Lower leg skin (tissue), 4 donors: ENCODE measurements around the gene SCYL2. TPM values are rescaled to one million over a fixed set of nuclear protein-coding genes. Genes with fewer than 3 reads are reported as not detected.

Experiments used
- DNase-seq, 2 donors: peaks; one replicate each; pipeline ENCODE4 v3.0.0-alpha.2; 2019; ENCODE audit warnings: low spot score in 2 of 2
- H3K4me3 ChIP-seq: fragments of 200-600 bp; sonication (generic); 2 replicates; pipeline ENCODE4 v1.5.1; 2017; ENCODE audit warnings: mild to moderate bottlenecking, low read depth; ENCODE audit not compliant: poor library complexity, severe bottlenecking
- CTCF ChIP-seq, 3 donors: fragments of 450-650 bp; IDR thresholded peaks; one replicate each; pipeline ENCODE4 v1.5.1; 2016; ENCODE audit warnings: antibody characterized with exemption in 3 of 3, mild to moderate bottlenecking in 3 of 3, moderate library complexity in 2 of 3
- POLR2A ChIP-seq, 2 donors: fragments of 450-650 bp; IDR thresholded peaks; one replicate each; pipeline ENCODE4 v1.6.1; 2016 to 2017; ENCODE audit warnings: antibody characterized with exemption in 2 of 2, mild to moderate bottlenecking in 1 of 2, moderate library complexity in 1 of 2
- WGBS, 2 donors: methylation state at CpG; one replicate each; pipeline ENCODE4 v1.1.5; 2018; 5-methylcytosine and 5-hydroxymethylcytosine counted together
- intact Hi-C: fragments of 100-400 bp; cut with DNase I; formaldehyde crosslinking; loops from one replicate; pipeline ENCODE4 v1.15.0; 2023; ENCODE audit warnings: low total_unique reads
- total RNA-seq, 4 donors: library from RNA; depleted of rRNA; stranded (reverse); fragments of >200 nt; gene quantifications; one replicate each; pipeline ENCODE4 v1.1.0, GENCODE V29; 2016

SCYL2 gene
- total RNA-seq, 4 donors from 2014 or later, result 36.9 to 66.7 (median 39.6) TPM

GRCh38 chr12:100368066-100368465, 101.1 kb downstream of the SCYL2 start:
- WGBS, 2 donors, result 71 to 82% methylated on average over 1 of the region's 1 CpG

DNA sequence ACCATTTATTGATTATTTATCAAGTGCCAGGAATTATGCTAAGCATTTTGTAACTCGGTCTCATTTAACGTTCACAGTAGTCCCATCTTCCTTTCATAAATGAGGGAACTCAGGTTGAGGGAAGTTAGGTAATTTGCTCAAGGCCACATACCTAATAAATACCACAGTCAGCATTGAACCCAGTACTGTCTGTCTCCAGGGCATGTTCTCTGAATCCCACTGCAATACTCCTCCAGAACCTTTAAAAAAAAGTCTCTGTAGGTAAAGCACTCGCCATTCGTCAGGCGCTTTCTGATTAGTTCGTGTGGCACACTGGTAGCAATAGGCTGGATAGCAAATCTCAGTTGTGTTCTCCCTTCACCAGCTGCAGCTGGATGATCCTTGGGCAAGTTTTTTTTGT, 104.2 kb downstream of the SCYL2 start:
- no peak overlapping the region for H3K4me3 ChIP-seq
- 72 to 75% methylated on average over 6 of the region's 6 CpGs for WGBS, 2 donors
- TF ChIP-seq POLR2A (IDR thresholded peaks at IDR 0.05) (no peak), CTCF (IDR thresholded peaks at IDR 0.05) (no peak)
- no peak for DNase-seq
- intact Hi-C loops, result no loop called here

More at GRCh38 chr12:100368066-100368465, 101.1 kb downstream of the SCYL2 start:
- TF ChIP-seq CTCF (IDR thresholded peaks at IDR 0.05), result no peak
- TF ChIP-seq POLR2A (IDR thresholded peaks at IDR 0.05), result no peak
- DNase-seq, result no peak
- intact Hi-C loops, result no loop called here
- no peak overlapping the region for H3K4me3 ChIP-seq

DNA sequence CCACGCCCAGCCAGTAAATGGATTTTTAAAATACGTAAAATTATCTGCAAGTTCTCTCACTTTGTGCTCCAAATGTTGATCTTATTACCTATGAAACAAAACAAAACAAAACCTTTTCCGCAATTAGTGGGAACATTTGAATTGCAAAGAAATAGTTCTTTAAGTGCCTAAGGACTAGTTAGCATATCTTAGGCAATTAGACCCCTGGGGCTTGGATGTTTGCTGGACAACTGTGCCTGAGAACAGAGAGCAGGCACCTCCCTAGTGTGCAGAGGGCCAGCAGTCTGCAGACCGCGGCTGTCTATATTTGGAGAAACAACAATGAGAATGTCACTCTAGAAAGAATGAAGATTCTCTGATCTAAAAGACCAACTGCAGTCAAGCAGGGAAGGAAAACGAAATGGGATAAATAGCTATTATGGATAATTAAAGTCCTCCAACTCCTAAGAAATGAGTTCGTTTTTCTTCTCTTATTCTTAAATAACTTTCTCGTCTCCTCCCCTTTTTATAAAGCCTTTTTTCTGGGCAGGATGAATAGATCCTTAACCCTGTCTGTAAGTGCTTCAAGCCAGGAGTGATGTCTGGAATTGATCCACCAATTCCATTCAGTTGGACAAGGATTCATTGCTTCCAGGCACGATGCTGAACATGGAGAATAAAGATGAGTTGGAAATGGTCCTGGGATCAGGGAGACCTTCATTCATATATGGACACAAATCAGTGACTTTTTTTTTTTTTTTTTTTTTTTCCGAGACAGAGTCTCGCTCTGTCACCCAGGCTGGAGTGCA, 106.1 kb downstream of the SCYL2 start:
- no peak overlapping the region for H3K4me3 ChIP-seq
- TF ChIP-seq POLR2A (IDR thresholded peaks at IDR 0.05) (no peak), CTCF (IDR thresholded peaks at IDR 0.05) (no peak)
- 36 to 37% methylated on average over 11 of the region's 11 CpGs for WGBS, 2 donors
- intact Hi-C loops, result no loop called here
- DNase-seq, result no peak

DNA sequence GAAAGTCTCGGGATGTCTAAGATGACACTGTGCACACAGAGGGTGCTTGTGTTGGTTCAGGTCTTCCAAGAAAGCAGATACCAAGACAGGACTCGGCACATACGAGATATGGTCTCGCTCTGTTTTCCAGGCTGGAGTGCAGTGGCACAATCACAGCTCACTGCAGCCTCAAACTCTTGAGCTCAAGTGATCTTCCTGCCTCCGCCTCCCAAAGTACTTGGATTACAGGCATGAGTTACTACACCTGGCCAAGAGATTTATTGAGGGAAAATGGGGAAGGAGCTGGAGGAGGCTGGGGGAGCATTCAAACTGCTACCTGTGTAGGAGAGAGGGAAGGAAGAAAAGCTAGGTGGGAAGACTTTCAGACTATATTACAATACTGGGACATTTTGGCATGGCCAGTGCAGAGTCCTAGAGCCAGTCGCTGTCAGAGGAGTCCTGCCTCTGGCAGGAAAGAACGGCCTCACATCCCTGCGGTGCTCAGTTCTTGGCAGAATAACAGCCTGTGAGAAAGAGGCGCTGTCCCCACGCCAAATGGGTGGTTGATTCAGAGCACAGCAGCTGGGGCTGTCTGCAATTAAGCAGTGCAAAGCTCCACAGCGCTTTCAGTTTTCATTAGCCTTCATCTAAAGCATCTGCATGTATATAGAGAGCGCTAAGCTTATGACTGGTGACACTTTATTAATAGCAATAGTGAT, 108.2 kb downstream of the SCYL2 start:
- intact Hi-C loops, result no loop called here
- 39 to 48% methylated on average over 12 of the region's 12 CpGs for WGBS, 2 donors
- no peak overlapping the region for H3K4me3 ChIP-seq
- TF ChIP-seq POLR2A (IDR thresholded peaks at IDR 0.05) (no peak), CTCF (IDR thresholded peaks at IDR 0.05) (no peak)
- peak in 1 of 2 donors; percentile 40 for DNase-seq

- TF ChIP-seq CTCF (IDR thresholded peaks at IDR 0.05) (no peak), POLR2A (IDR thresholded peaks at IDR 0.05) (no peak)
- H3K4me3 ChIP-seq, result no peak overlapping the region
- WGBS, 2 donors, result 92 to 100% methylated on average over 1 of the region's 1 CpG
- intact Hi-C loops, result no loop called here
- DNase-seq, result no peak
Measured at GRCh38 chr12:100376161-100376560, 109.2 kb downstream of the SCYL2 start.
